Adrenal gland (tissue), 5 donors: ENCODE data around the gene CTNND1.

Source experiments
- POLR2A ChIP-seq, 2 donors: fragments of 450-650 bp; IDR thresholded peaks; one replicate each; pipeline ENCODE4 v1.6.1; 2017; ENCODE audit warnings: antibody characterized with exemption in 2 of 2, mild to moderate bottlenecking in 2 of 2, moderate library complexity in 1 of 2
- TF ChIP-seq, protein P1 (sequence below), 6 experiments: fragments of 450-650 bp in 4 of 6; fragments of 200-600 bp in 2 of 6; sonication (generic) in 1 of 6; IDR thresholded peaks; 1 replicate in 5 of 6; 2 replicates in 1 of 6; pipeline versions ENCODE4 v1.5.1 to v1.8.0; 2016 to 2021; ENCODE audit warnings: antibody characterized with exemption in 6 of 6, mild to moderate bottlenecking in 2 of 6, moderate library complexity in 1 of 6
- donor health status: DM: no; HTN: no; CAD: no.

DNA sequence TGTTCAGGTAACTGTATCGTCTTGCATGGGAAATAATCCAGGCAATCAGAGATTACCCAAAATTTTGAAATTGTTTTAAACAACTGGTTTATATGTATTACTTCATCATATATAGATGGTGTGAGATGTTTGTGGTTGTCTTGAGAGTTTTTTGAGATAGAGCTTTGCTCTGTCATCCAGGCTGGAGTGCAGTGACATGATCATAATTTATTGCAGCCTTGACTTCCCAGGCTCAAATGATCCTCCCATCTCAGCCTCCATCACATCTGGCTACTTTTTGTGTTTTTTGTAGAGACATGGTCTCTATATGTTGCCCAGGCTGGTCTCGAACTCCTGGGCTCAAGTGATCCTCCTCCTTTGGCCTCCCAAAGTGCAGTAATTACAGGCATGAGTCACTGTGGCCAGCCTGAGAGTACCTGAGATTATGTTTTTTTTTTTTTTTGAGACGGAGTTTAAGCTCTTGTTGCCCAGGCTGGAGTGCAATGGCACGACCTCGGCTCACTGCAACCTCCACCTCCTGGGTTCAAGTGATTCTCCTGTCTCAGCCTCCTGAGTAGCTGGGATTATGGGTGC, 11.5 kb downstream of the CTNND1 start:
- TF ChIP-seq, protein P1, sequence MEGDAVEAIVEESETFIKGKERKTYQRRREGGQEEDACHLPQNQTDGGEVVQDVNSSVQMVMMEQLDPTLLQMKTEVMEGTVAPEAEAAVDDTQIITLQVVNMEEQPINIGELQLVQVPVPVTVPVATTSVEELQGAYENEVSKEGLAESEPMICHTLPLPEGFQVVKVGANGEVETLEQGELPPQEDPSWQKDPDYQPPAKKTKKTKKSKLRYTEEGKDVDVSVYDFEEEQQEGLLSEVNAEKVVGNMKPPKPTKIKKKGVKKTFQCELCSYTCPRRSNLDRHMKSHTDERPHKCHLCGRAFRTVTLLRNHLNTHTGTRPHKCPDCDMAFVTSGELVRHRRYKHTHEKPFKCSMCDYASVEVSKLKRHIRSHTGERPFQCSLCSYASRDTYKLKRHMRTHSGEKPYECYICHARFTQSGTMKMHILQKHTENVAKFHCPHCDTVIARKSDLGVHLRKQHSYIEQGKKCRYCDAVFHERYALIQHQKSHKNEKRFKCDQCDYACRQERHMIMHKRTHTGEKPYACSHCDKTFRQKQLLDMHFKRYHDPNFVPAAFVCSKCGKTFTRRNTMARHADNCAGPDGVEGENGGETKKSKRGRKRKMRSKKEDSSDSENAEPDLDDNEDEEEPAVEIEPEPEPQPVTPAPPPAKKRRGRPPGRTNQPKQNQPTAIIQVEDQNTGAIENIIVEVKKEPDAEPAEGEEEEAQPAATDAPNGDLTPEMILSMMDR (IDR thresholded peaks at IDR 0.05), result no peak
- TF ChIP-seq POLR2A (IDR thresholded peaks at IDR 0.05), result no peak
